ENCODE data around the gene SFXN4.
"Not testable (repeated sequence)": the region's sequence is repeated elsewhere in the genome, so short reads cannot be mapped to it uniquely, and the experiment has no call there.

SFXN4 gene

DNA sequence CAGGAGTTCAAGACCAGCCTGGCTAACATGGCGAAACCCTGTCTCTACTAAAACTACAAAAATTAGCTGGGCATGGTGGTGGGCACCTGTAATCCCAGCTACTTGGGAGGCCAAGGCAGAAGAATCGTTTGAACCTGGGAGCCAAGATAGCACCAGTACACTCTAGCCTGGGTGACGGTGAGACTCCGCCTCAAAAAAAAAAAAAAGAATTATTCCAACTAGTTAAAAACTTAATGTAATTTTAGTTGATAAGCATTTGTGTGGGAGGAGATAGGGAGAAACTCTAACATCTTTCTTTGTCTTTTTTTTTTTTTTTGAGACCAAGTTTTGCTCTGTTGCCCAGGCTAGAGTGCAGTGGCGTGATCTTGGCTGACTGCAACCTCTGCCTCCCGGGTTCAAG, 58.4 kb downstream of the SFXN4 start:
- DNase-seq = not testable (repeated sequence)

DNA sequence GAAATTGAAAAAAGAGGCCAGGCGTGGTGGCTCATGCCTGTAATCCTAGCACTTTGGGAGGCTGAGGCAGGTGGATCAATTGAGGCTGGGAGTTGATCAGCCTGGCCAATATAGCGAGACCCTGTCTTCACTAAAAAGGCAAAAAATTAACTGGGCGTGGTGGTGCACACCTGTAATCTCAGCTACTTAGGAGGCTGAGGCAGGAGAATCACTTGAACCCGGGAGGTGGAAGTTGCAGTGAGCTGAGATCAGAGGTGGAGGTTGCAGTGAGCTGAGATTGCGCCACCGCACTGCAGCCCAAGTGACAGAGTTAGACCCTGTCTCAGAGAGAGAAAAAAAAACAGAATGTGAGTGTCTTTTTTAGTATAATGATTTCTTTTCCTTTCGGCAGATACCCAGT, 59.6 kb downstream of the SFXN4 start:
- DNase-seq = not testable (repeated sequence)

DNA sequence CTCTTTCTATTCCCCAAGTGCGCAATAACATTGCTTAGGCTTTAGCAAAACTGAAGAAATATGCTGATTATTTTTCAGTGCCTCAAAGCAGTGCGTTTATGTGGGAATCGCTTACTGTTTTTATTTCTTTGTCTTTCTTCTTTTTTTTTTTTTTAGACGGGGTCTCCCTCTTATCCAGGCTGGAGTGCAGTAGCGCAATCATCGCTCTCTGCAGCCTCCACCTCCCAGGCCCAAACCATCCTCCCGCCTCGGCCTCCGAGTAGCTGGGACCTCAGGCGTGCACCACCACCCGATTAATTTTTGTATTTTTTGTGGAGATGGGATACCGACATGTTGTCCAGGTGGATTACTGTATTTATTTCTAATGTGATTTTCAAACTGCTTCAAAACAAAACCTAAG, 60.4 kb downstream of the SFXN4 start:
- DNase-seq = no peak

DNA sequence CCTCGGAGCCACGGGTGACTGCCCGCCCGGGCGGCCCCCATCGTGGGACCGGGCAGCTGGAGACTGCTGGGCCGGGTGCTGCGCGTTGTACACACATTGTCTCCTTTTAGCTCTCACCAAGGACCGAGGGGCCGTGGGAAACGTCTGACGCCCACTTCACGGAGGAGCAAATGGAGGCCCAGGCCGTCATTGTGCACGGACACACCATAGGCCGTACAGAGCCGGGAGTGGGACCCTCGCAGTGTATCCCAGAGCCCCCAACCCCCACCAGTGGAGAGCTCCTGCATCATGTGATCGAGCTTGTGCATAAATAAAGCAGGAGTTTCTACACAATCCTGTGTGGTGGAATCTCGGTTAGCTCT, 60.9 kb downstream of the SFXN4 start:
- DNase-seq = peak; percentile 11

DNA sequence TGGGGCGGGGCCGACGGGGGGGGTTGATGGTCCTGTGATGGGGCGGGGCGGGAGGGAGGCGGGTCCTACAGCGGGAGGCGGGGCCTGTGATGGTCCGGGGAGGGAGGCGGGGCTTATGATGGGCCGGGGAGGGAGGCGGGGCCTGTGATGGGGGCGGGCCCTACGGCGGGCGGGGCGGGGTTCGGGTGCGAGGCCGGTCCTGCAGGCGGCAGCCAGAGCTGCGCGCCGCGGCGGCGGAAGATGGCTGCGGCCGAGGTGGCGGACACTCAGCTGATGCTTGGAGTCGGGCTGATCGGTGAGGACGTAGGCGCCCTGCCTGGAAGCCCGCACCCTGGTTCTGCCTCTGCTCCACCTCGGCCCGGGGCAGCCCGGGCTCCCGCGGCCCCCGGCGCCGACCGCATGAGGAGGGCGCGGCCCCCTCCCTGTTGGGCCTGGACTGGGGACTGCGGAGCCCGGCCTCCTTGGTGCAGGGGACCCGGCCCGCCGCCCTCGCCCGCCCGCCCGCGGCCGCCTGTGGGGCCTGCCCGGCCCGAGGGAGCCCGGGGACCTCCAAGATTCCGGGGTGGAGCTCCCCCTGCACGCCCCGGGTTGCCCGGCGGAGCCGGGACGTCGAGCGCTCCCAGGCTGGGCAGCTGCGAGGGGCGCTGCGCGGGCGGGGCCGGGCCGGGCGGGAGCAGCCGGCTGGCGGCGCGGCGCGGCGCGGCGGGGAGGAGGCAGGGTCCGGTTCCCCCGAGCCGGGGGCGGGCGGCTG, 61.4 kb downstream of the SFXN4 start, which contains the start of gene DENND10:
DENND10 (plus strand) TSS at position 211 of the 751 bp plus-strand sequence; CDS start at position 241, 30 bp downstream.
- peak; percentile 69 for DNase-seq

DNA sequence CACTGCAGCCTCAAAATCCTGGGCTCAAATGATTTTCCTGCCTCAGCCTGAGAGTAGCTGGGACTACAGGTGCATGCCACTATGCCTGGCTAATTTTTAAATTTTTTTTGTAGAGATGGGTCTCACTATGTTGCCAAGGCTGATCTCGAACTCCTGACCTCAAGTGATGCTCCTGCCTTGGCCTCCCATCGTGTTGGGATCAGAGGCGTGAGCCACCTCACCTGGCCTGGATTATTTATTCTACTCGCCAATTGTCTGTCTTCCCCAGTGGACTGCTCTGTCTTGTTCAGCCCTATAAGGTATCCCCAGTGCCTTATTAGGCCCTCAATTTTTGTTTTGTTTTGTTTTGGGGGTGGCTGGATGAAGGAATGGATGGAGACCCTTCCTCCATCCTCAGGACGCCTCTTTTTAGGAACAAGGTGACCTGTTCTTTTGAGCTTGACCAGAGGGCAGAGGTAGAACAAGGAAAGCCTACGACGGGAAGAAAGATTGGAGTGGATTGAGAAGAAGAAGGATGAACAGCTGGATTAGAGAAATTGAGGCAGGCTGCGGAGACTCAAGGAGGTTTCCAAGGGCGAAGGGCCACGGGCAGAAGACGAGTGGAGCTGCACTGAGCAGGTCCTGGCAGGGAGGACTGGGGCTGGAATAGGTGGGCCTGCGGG, 62.1 kb downstream of the SFXN4 start:
- no peak for DNase-seq

DNA sequence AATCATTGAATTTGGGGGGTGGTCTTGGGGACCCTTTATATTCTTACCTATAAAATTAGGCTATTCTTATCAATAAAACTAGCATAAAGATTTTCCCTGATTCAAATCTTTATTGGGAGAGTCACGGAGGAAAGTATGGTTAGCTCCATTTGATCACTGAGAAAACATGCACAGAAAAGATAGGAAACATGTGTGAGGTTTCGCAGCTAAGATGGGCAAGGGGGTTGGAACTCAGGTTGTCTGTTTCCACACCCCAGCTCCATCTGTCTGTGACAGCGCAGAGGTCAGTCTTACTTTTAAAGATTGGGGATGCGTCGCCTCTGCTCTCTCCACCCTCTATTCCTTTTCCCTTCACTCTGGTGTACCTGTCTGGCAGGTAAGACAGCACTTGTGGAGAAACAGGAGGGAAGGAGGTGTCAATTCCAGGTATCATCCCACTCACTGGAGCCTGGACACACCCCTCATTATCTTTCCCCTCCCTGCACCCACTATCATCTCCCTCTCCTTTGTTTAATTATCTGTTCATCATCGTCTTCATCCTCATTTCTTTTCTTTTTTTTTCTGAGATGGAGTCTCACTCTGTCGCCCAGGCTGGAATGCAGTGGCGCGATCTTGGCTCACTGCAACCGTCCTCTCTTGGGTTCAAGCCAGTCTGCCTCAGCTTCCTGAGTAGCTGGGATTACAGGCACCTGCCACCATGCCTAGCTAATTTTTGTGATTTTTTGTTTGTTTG, 64.0 kb downstream of the SFXN4 start:
- DNase-seq = no peak

DNA sequence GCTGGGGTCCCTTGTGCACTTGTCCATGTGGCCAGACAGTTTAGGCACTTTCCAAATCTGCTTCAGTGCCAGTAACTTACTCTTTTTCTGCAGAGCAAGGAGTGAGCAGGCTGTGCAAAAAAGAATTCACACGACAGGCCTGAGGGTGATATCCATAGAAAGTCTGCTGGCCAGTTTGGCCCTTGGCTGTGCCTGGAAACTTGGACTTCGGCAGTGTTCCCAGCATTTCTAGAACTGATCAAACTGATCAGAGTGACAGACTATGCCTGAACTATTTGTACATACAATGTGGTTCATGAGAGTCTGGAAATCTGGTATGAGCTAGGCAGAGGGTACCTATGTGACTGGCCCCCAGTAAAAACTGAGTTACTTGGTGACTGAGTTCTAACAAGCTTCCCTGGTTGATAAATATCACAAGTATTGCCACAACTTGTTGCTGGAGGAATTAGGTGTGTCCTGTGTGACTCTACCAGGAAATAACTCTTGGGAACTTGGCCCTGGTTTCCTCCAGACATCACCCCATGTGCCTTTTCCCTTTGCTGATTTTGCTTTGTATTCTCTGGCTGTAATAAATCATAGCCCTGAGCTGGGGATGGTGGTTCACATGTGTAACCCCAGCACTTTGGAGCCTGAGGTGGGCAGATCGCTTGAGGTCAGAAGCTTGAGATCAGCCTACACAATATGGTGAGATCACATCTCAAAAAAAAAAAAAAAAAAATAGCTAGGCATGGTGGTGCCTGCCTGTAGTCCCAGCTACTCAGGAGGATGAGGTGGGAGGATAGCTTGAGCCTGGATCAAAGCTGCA, 64.9 kb downstream of the SFXN4 start:
- no peak for DNase-seq

DNA sequence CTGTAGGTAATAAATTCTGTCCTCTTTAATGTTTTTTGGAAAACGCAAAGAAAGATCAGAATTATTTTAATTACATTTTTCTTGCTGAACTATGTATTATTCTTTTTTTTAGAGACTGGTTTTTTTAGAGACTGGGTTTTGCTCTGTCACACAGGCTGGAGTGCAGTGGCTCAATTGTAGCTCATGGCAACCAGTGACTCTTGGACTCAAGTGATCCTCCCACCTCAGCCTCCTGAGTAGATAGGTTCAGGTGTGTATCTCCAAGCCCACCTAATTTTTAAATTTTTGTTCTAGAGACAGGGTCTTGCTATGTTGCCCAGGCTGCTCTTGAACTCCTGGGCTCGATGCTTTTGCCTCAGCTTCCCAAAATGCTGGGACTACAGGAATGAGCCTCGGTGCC, 66.9 kb downstream of the SFXN4 start:
- no peak for DNase-seq

DNA sequence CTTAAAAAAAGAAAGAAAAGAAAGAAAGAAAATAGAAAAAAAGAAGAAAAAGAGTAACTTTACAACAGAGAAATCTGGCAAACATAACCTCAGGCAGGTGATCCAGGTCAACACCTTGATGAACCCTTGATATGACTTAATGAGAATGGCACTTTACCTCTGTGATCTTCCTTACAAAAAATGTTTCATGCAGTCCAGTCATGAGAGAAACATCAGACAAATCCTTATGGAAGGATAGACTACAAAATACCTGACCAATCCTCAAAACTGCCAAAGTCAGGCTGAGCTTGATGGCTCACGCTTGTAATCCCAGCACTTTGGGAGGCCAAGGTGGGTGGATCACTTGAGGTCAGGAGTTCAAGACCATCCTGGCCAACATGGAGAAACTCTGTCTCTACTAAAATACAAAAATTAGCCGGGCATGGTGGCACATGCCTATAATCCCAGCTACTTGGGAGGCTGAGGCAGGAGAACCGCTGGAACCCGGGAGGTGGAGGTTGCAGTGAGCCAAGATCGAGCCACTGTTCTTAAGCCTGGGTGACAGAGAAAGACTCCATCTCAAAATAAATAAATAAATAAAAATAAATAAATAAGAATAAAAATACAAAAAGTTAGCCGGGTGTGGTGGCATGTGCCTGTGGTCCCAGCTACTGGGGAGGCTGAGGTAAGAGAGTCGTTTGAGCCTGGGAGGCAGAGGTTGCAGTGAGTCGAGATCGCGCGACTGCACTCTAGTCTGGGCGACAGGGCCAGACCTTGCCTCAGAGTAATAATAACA, 68.7 kb downstream of the SFXN4 start:
- DNase-seq = not testable (repeated sequence)

DNA sequence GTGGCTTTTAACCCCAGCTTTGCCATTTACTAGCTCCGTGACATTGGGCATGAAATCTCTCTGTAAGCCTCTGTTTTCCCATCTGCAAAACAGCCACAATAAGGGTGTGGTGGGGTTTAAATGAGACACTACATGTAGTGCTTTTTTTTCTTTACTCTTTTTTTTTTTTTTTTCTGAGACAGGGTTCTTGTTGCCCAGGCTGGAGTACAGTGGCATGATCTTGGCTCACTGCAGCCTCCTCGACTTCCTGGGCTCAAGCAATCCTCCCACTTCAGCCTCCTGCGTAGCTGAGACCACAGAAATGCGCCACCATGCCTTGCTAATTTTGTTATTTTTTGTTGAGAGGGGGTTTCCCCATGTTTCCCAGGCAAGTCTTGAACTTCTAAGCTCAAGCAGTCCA, 69.9 kb downstream of the SFXN4 start:
- no peak for DNase-seq

DNA sequence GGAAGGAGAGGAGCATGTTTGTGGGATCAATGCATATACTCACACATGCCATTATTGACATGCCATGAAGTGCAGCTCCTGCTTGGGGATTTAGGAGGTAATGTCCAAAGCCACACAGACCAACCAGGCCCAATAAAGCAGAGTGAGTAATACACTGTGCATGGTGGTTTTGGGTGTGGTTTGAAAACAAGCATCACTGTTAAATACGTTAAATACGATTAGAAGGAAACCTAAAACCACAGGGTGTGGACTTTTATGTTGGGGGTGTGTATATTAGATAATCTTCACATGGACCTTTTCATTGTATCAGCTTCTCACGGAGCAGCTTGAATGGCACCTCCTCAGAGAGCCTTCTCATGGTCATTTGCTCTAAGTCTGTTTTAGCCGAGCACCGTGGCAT, 74.5 kb downstream of the SFXN4 start:
- peak; percentile 83 for DNase-seq
